BE2C (cell line): ENCODE results near the gene CAPZA2.

Experiments used
- DNase-seq: peaks from one replicate; pipeline ENCODE4 v3.0.0-alpha.2; 2020
- H3K27me3 ChIP-seq: fragments of 250-450 bp; sonication (Bioruptor Pico); 2 replicates; pipeline ENCODE4 v1.5.1; 2020; ENCODE audit warnings: mild to moderate bottlenecking
- H3K36me3 ChIP-seq: fragments of 250-450 bp; sonication (Bioruptor Pico); 2 replicates; pipeline ENCODE4 v1.5.1; 2020; ENCODE audit warnings: mild to moderate bottlenecking
- H3K4me1 ChIP-seq: fragments of 250-450 bp; sonication (Bioruptor Pico); 2 replicates; pipeline ENCODE4 v1.5.1; 2020
- H3K4me3 ChIP-seq: 2 replicates; pipeline ENCODE4 v1.5.1; 2011; ENCODE audit warnings: low read depth, low read length
- H3K9me3 ChIP-seq: fragments of 250-450 bp; sonication (Bioruptor Pico); 2 replicates; pipeline ENCODE4 v1.5.1; 2020
- CTCF ChIP-seq: IDR thresholded peaks from 2 replicates; pipeline ENCODE4 v1.5.1; 2012; ENCODE audit warnings: mild to moderate bottlenecking, low read depth, low read length

CAPZA2 gene

GRCh38 chr7:116862951-116863670 is 724 bp downstream of the CAPZA2 start:
- Histone ChIP-seq H3K4me3 (peak overlapping the region; percentile 97), H3K9me3 (no peaks in the 10 kb centered on the region), H3K4me1 (peaks cover 3% of the 10 kb centered on the region), H3K27me3 (no peaks in the 10 kb centered on the region), H3K36me3 (peaks cover 4% of the 10 kb centered on the region; the same call in 1 of the 2 replicates)
- no peak; the same call in 1 of the 2 replicates for TF ChIP-seq CTCF
- peak; percentile 31 for DNase-seq

- TF ChIP-seq CTCF: no peak
- DNase-seq: no peak
Measured at GRCh38 chr7:116863936-116864500, 1.6 kb downstream of the CAPZA2 start.

GRCh38 chr7:116871061-116871700 is 8.8 kb downstream of the CAPZA2 start:
- H3K27me3 ChIP-seq: no peaks in the 10 kb centered on the region
- no peak overlapping the region for H3K4me3 ChIP-seq
- TF ChIP-seq CTCF: no peak
- DNase-seq: no peak
- peaks cover 19% of the 10 kb centered on the region for H3K36me3 ChIP-seq
- H3K9me3 ChIP-seq: no peaks in the 10 kb centered on the region
- peaks cover under 1% of the 10 kb centered on the region; the same call in 1 of the 2 replicates for H3K4me1 ChIP-seq

More at GRCh38 chr7:116863936-116864500, 1.6 kb downstream of the CAPZA2 start:
- peaks cover 4% of the 10 kb centered on the region; the same call in 1 of the 2 replicates for H3K36me3 ChIP-seq
- peaks cover 3% of the 10 kb centered on the region for H3K4me1 ChIP-seq
- H3K9me3 ChIP-seq: no peaks in the 10 kb centered on the region
- no peaks in the 10 kb centered on the region for H3K27me3 ChIP-seq
- peak overlapping the region; percentile 97 for H3K4me3 ChIP-seq

- H3K4me3 ChIP-seq: no peak overlapping the region
- H3K27me3 ChIP-seq: no peaks in the 10 kb centered on the region
- TF ChIP-seq CTCF: no peak
- no peak for DNase-seq
- H3K36me3 ChIP-seq: peaks cover 17% of the 10 kb centered on the region
- peaks cover 9% of the 10 kb centered on the region for H3K4me1 ChIP-seq
- no peaks in the 10 kb centered on the region for H3K9me3 ChIP-seq
Measured at GRCh38 chr7:116872026-116872425, 9.6 kb downstream of the CAPZA2 start.

GRCh38 chr7:116873619-116874018 is 11.2 kb downstream of the CAPZA2 start:
- DNase-seq: no peak
- peaks cover 15% of the 10 kb centered on the region; the same call in 1 of the 2 replicates for H3K36me3 ChIP-seq
- H3K9me3 ChIP-seq: no peaks in the 10 kb centered on the region
- H3K27me3 ChIP-seq: no peaks in the 10 kb centered on the region
- no peak overlapping the region for H3K4me3 ChIP-seq
- no peak for TF ChIP-seq CTCF
- H3K4me1 ChIP-seq: peaks cover 17% of the 10 kb centered on the region
